Small intestine (tissue), 7 donors: Measurements from ENCODE around the gene TF. TPM values are rescaled to one million over a fixed set of nuclear protein-coding genes. Genes with fewer than 3 reads are reported as not detected.
"Not testable (repeated sequence)": the region's sequence is repeated elsewhere in the genome, so short reads cannot be mapped to it uniquely, and the experiment has no call there.

Experiments
- DNase-seq, 2 donors: peaks; one replicate each; pipeline versions ENCODE4 v3.0.0 to v3.0.0-alpha.2; 2013
- FAIRE-seq: peaks from 2 replicates; lab custom pipeline; 2012; peaks lifted over from hg19 to GRCh38; lab: Jason Lieb, UNC
- H3K27ac ChIP-seq, 3 donors: one replicate each; pipeline ENCODE4 v1.5.1; 2013; ENCODE audit warnings: low read length in 2 of 3, mild to moderate bottlenecking in 2 of 3, control low read depth in 1 of 3, inconsistent platforms in 1 of 3, low read depth in 1 of 3, moderate library complexity in 1 of 3
- H3K27me3 ChIP-seq, 3 donors: one replicate each; pipeline ENCODE4 v1.6.1; 2013; ENCODE audit warnings: low read length in 3 of 3, inconsistent platforms in 1 of 3; ENCODE audit not compliant: control insufficient read depth in 3 of 3, insufficient read depth in 3 of 3
- H3K36me3 ChIP-seq, 3 donors: one replicate each; pipeline ENCODE4 v1.6.1; 2013; ENCODE audit warnings: low read length in 3 of 3, inconsistent platforms in 1 of 3, low read depth in 1 of 3, mild to moderate bottlenecking in 1 of 3, moderate library complexity in 1 of 3; ENCODE audit not compliant: control insufficient read depth in 3 of 3, insufficient read depth in 2 of 3
- H3K4me1 ChIP-seq, 3 donors: one replicate each; pipeline ENCODE4 v1.6.1; 2013; ENCODE audit warnings: low read length in 2 of 3, inconsistent platforms in 1 of 3, low read depth in 1 of 3, mild to moderate bottlenecking in 1 of 3, moderate library complexity in 1 of 3; ENCODE audit not compliant: control insufficient read depth in 3 of 3, insufficient read depth in 2 of 3
- H3K4me3 ChIP-seq, 3 donors: one replicate each; pipeline ENCODE4 v1.5.1; 2013; ENCODE audit warnings: low read length in 3 of 3, control low read depth in 1 of 3, inconsistent platforms in 1 of 3, low read depth in 1 of 3, mild to moderate bottlenecking in 1 of 3, moderate library complexity in 1 of 3
- H3K9me3 ChIP-seq, 2 donors: one replicate each; pipeline ENCODE4 v1.6.1; 2013; ENCODE audit warnings: low read depth in 1 of 2, low read length in 1 of 2; ENCODE audit not compliant: control insufficient read depth in 2 of 2, insufficient read depth in 1 of 2
- WGBS, 3 donors: extraction: QIAGEN DNeasy Blood & Tissue Kit; methylation state at CpG; one replicate each; pipeline ENCODE4 v1.1.7; 2013; 5-methylcytosine and 5-hydroxymethylcytosine counted together
- polyA plus RNA-seq, 4 donors: library from polyadenylated mRNA; stranded (reverse) in 3 of 4; unstranded in 1 of 4; fragments of 200-250 nt in 3 of 4; fragments of 120-200 nt in 1 of 4; gene quantifications; one replicate each; pipeline versions ENCODE4 v1.2.1 to v1.2.3, GENCODE V29; 2013
- donor health status: healthy with polysubstance abuse.
- donor health status: control.
- donor health status: control.
- donor health status: Bipolar disorder and iron deficiency.
- donor health status: healthy.

Gene TF
- polyA plus RNA-seq, 4 donors = under 0.01 to 8.3 (median 5.6) TPM; not detected in 1

GRCh38 chr3:133706033-133706432 lies 40.2 kb upstream of the TF start:
- WGBS, 3 donors = 62 to 74% (median 67%) methylated on average over 4 of the region's 4 CpGs
- Histone ChIP-seq H3K9me3 (no peaks in the 10 kb centered on the region), H3K4me3 (no peak overlapping the region), H3K36me3 (no peaks in the 10 kb centered on the region), H3K4me1 (no peaks in the 10 kb centered on the region), H3K27me3 (peaks cover 0 to 2% (median 0%) of the 10 kb centered on the region in 3 donors), H3K27ac (no peak overlapping the region)
- FAIRE-seq (no peak), DNase-seq (no peak)

- H3K9me3 ChIP-seq = no peaks in the 10 kb centered on the region
- no peak overlapping the region for H3K27ac ChIP-seq
- WGBS, 3 donors = 85 to 94% (median 88%) methylated on average over 3 of the region's 3 CpGs
- H3K4me3 ChIP-seq = no peak overlapping the region
- no peak for FAIRE-seq
- H3K27me3 ChIP-seq = peaks cover 0 to 2% (median 0%) of the 10 kb centered on the region in 3 donors
- no peak for DNase-seq
- no peaks in the 10 kb centered on the region for H3K4me1 ChIP-seq
- H3K36me3 ChIP-seq = no peaks in the 10 kb centered on the region
Measured at GRCh38 chr3:133709139-133709750, 36.9 kb upstream of the TF start.

- H3K36me3 ChIP-seq = no peaks in the 10 kb centered on the region
- no peak for FAIRE-seq
- H3K27me3 ChIP-seq = peaks cover 0 to 2% (median 0%) of the 10 kb centered on the region in 3 donors
- no peaks in the 10 kb centered on the region for H3K9me3 ChIP-seq
- no peak overlapping the region for H3K27ac ChIP-seq
- 28 to 65% (median 60%) methylated on average over 4 of the region's 4 CpGs for WGBS, 3 donors
- no peaks in the 10 kb centered on the region for H3K4me1 ChIP-seq
- no peak overlapping the region for H3K4me3 ChIP-seq
- DNase-seq = no peak
Measured at GRCh38 chr3:133711013-133711412, 35.2 kb upstream of the TF start.

- no peak overlapping the region for H3K27ac ChIP-seq
- 73 to 83% (median 82%) methylated on average over 5 of the region's 5 CpGs for WGBS, 3 donors
- H3K36me3 ChIP-seq = no peaks in the 10 kb centered on the region
- H3K4me3 ChIP-seq = no peak overlapping the region
- FAIRE-seq = no peak
- no peak for DNase-seq
- no peaks in the 10 kb centered on the region for H3K4me1 ChIP-seq
- peaks cover 0 to 2% (median 0%) of the 10 kb centered on the region in 3 donors for H3K27me3 ChIP-seq
- no peaks in the 10 kb centered on the region for H3K9me3 ChIP-seq
Measured at GRCh38 chr3:133712017-133712416, 34.2 kb upstream of the TF start.

GRCh38 chr3:133713347-133713746 lies 32.8 kb upstream of the TF start:
- H3K4me3 ChIP-seq = no peak overlapping the region
- 89 to 95% (median 93%) methylated on average over 5 of the region's 5 CpGs for WGBS, 3 donors
- peaks cover 0 to 2% (median 0%) of the 10 kb centered on the region in 3 donors for H3K27me3 ChIP-seq
- no peak for FAIRE-seq
- DNase-seq = no peak
- peaks cover 0 to 3% of the 10 kb centered on the region in 2 donors for H3K9me3 ChIP-seq
- H3K36me3 ChIP-seq = no peaks in the 10 kb centered on the region
- no peak overlapping the region for H3K27ac ChIP-seq
- H3K4me1 ChIP-seq = no peaks in the 10 kb centered on the region

- DNase-seq (no peak), FAIRE-seq (no peak)
- H3K4me1 ChIP-seq = no peaks in the 10 kb centered on the region
- H3K4me3 ChIP-seq = no peak overlapping the region
- H3K9me3 ChIP-seq = peaks cover 0 to 11% of the 10 kb centered on the region in 2 donors
- WGBS, 3 donors = 62 to 71% (median 69%) methylated on average over 3 of the region's 3 CpGs
- no peaks in the 10 kb centered on the region for H3K36me3 ChIP-seq
- H3K27me3 ChIP-seq = no peaks in the 10 kb centered on the region
- H3K27ac ChIP-seq = no peak overlapping the region
Measured at GRCh38 chr3:133717424-133717823, 28.8 kb upstream of the TF start.

GRCh38 chr3:133722935-133723334 lies 23.3 kb upstream of the TF start:
- H3K4me1 ChIP-seq = no peaks in the 10 kb centered on the region
- no peak overlapping the region for H3K4me3 ChIP-seq
- DNase-seq (no peak), FAIRE-seq (no peak)
- H3K36me3 ChIP-seq = no peaks in the 10 kb centered on the region
- peaks cover 0 to 11% of the 10 kb centered on the region in 2 donors for H3K9me3 ChIP-seq
- no peak overlapping the region for H3K27ac ChIP-seq
- no peaks in the 10 kb centered on the region for H3K27me3 ChIP-seq

GRCh38 chr3:133730993-133731392 lies 15.2 kb upstream of the TF start:
- FAIRE-seq = no peak
- no peaks in the 10 kb centered on the region for H3K4me1 ChIP-seq
- H3K36me3 ChIP-seq = no peaks in the 10 kb centered on the region
- DNase-seq = no peak
- H3K27ac ChIP-seq = no peak overlapping the region
- H3K27me3 ChIP-seq = no peaks in the 10 kb centered on the region
- no peak overlapping the region for H3K4me3 ChIP-seq
- peaks cover 0 to 5% of the 10 kb centered on the region in 2 donors for H3K9me3 ChIP-seq

- not testable (repeated sequence) for FAIRE-seq, H3K4me1 ChIP-seq
Measured at GRCh38 chr3:133732231-133732630, 14.0 kb upstream of the TF start.

More at GRCh38 chr3:133732231-133732630, 14.0 kb upstream of the TF start:
- WGBS, 3 donors = 75 to 84% (median 84%) methylated on average over 6 of the region's 6 CpGs
- H3K9me3 ChIP-seq, H3K36me3 ChIP-seq, DNase-seq, H3K27me3 ChIP-seq, H3K4me3 ChIP-seq, H3K27ac ChIP-seq: not testable (repeated sequence)
